22Rv1 (cell line): ENCODE data around the gene LRRC45.

Source experiments
- H3K27ac ChIP-seq: fragments of 450-650 bp; 2 replicates; pipeline ENCODE4 v1.5.1; 2017
- CTCF ChIP-seq: fragments of 450-650 bp; IDR thresholded peaks from 2 replicates; pipeline ENCODE4 v1.5.1; 2017; ENCODE audit warnings: mild to moderate bottlenecking
- ZFX ChIP-seq: fragments of 450-650 bp; IDR thresholded peaks from 2 replicates; pipeline ENCODE4 v1.6.1; 2017; ENCODE audit warnings: antibody characterized with exemption, borderline replicate concordance

The LRRC45 gene

GRCh38 chr17:82072827-82073226 lies 49.7 kb downstream of the LRRC45 start:
- no peak overlapping the region for H3K27ac ChIP-seq
- no peak for TF ChIP-seq CTCF
- TF ChIP-seq ZFX: no peak

GRCh38 chr17:82073446-82073845 lies 50.3 kb downstream of the LRRC45 start:
- TF ChIP-seq ZFX: no peak
- TF ChIP-seq CTCF: no peak
- no peak overlapping the region for H3K27ac ChIP-seq

- H3K27ac ChIP-seq: peak overlapping the region; percentile 51
- TF ChIP-seq CTCF: no peak
- no peak for TF ChIP-seq ZFX
These were observed 53.1 kb downstream of the LRRC45 start for GRCh38 chr17:82076018-82076784.

- H3K27ac ChIP-seq: peak overlapping the region; percentile 51
These were observed 53.9 kb downstream of the LRRC45 start for GRCh38 chr17:82076785-82077591.

GRCh38 chr17:82077617-82078358 lies 54.7 kb downstream of the LRRC45 start:
- peak overlapping the region; percentile 51 for H3K27ac ChIP-seq
- TF ChIP-seq ZFX: no peak
- TF ChIP-seq CTCF: peak; percentile 25; the same call in 1 of the 2 replicates

More at GRCh38 chr17:82076785-82077591, 53.9 kb downstream of the LRRC45 start:
- TF ChIP-seq ZFX: no peak

- peak overlapping the region; percentile 51; the same call in 1 of the 2 replicates for H3K27ac ChIP-seq
- TF ChIP-seq ZFX (no peak), CTCF (no peak)
These were observed 55.3 kb downstream of the LRRC45 start for GRCh38 chr17:82078433-82078832.

GRCh38 chr17:82079001-82079677 lies 56.0 kb downstream of the LRRC45 start:
- H3K27ac ChIP-seq: no peak overlapping the region
- no peak for TF ChIP-seq ZFX
- no peak for TF ChIP-seq CTCF
